GM12872 (cell line): ENCODE measurements around the gene COG1.

ENCODE experiments used
- CTCF ChIP-seq: IDR thresholded peaks from 3 replicates; pipeline ENCODE4 v1.5.1; 2011; ENCODE audit warnings: low read depth, mild to moderate bottlenecking, low read length, moderate library complexity; ENCODE audit not compliant: insufficient read depth

COG1 gene

GRCh38 chr17:73257516-73257915 is 64.7 kb downstream of the COG1 start:
- no peak for TF ChIP-seq CTCF
